SK-N-SH (cell line): Measurements from ENCODE around the gene MRPS30. TPM values are rescaled to one million over a fixed set of nuclear protein-coding genes. Genes with fewer than 3 reads are reported as not detected.
"Not testable (repeated sequence)": the region's sequence is repeated elsewhere in the genome, so short reads cannot be mapped to it uniquely, and the experiment has no call there.

Source experiments
- CTCF ChIA-PET: fragments of 300-600, 350-600 bp; formaldehyde crosslinking; extraction: SDS; loops from one replicate; lab custom pipeline; 2021; lab: Yijun Ruan, JAX
- POLR2A ChIA-PET: fragments of 350-600 bp; sonication (Branson Sonifier 250); formaldehyde crosslinking; extraction: SDS; loops from one replicate; lab custom pipeline; 2020; ENCODE audit warnings: antibody characterized with exemption, inconsistent platforms; lab: Yijun Ruan, JAX
- DNase-seq: peaks from one replicate; pipeline ENCODE4 v3.0.0; 2012
- H2AFZ ChIP-seq: fragments of 200-600 bp; sonication (generic); 2 replicates; pipeline ENCODE4 v1.8.1; 2016; ENCODE audit warnings: antibody characterized with exemption, mild to moderate bottlenecking, low read depth
- H3F3A ChIP-seq: fragments of 200-600 bp; sonication (generic); replicated peaks from 2 replicates; pipeline ENCODE3; 2016; ENCODE audit warnings: antibody characterized with exemption, mild to moderate bottlenecking; ENCODE audit not compliant: insufficient read depth
- H3K27ac ChIP-seq, 2 experiments: fragments of 200-500 bp in 1 of 2; fragments of 200-600 bp in 1 of 2; sonication (Bioruptor generic) in 1 of 2; sonication (generic), shearing (Covaris generic) in 1 of 2; 2 replicates each; pipeline versions ENCODE4 v1.5.1 to v1.6.1; 2014 to 2016; ENCODE audit warnings: low read depth in 2 of 2, inconsistent platforms in 1 of 2, low read length in 1 of 2, mild to moderate bottlenecking in 1 of 2, mixed read lengths in 1 of 2
- H3K27me3 ChIP-seq: fragments of 200-600 bp; sonication (generic), shearing (Covaris generic); 2 replicates; pipeline ENCODE4 v1.6.1; 2016; ENCODE audit warnings: mixed run types; ENCODE audit not compliant: insufficient read depth
- H3K36me3 ChIP-seq, 2 experiments: fragments of 200-500 bp in 1 of 2; fragments of 200-600 bp in 1 of 2; sonication (Bioruptor generic) in 1 of 2; sonication (generic) in 1 of 2; replicated peaks in 1 of 2; 2 replicates each; pipeline versions ENCODE3 to v1.5.1; 2014 to 2016; ENCODE audit warnings: low read length in 1 of 2, mild to moderate bottlenecking in 1 of 2; ENCODE audit not compliant: insufficient read depth in 2 of 2, control insufficient read depth in 1 of 2
- H3K4me1 ChIP-seq, 2 experiments: fragments of 200-500 bp in 1 of 2; fragments of 200-600 bp in 1 of 2; sonication (Bioruptor generic) in 1 of 2; sonication (generic), shearing (Covaris generic) in 1 of 2; 2 replicates each; pipeline versions ENCODE4 v1.5.1 to v1.6.1; 2014 to 2016; ENCODE audit warnings: low read depth in 1 of 2, low read length in 1 of 2, mixed run types in 1 of 2; ENCODE audit not compliant: insufficient read depth in 2 of 2, control insufficient read depth in 1 of 2
- H3K4me2 ChIP-seq: fragments of 200-600 bp; sonication (generic), shearing (Covaris generic); 2 replicates; pipeline ENCODE4 v1.6.1; 2017; ENCODE audit warnings: mixed run types
- H3K4me3 ChIP-seq, 2 experiments: fragments of 200-500 bp in 1 of 2; fragments of 200-600 bp in 1 of 2; sonication (Bioruptor generic) in 1 of 2; sonication (generic), shearing (Covaris generic) in 1 of 2; 2 replicates each; pipeline versions ENCODE4 v1.5.1 to v1.8.1; 2014 to 2016; ENCODE audit warnings: low read depth in 2 of 2, inconsistent platforms in 1 of 2, low read length in 1 of 2, mild to moderate bottlenecking in 1 of 2, mixed read lengths in 1 of 2, moderate library complexity in 1 of 2
- H3K79me2 ChIP-seq: fragments of 200-600 bp; sonication (generic); 2 replicates; pipeline ENCODE4 v1.8.1; 2017; ENCODE audit warnings: mild to moderate bottlenecking; ENCODE audit not compliant: insufficient read depth
- H3K9ac ChIP-seq: fragments of 200-600 bp; sonication (generic); 2 replicates; pipeline ENCODE4 v1.6.1; 2017; ENCODE audit warnings: mixed run types
- H3K9me2 ChIP-seq: fragments of 200-600 bp; sonication (generic); 2 replicates; pipeline ENCODE4 v1.6.1; 2017; ENCODE audit warnings: mixed run types
- H3K9me3 ChIP-seq: fragments of 200-600 bp; sonication (generic); 2 replicates; pipeline ENCODE4 v1.6.1; 2017; ENCODE audit warnings: mixed run types, mild to moderate bottlenecking, moderate library complexity
- H4K20me1 ChIP-seq: fragments of 200-600 bp; sonication (generic); 2 replicates; pipeline ENCODE4 v1.6.1; 2017; ENCODE audit warnings: mild to moderate bottlenecking, mixed run types; ENCODE audit not compliant: insufficient read depth
- CHD2 ChIP-seq: fragments of 150-350 bp; IDR thresholded peaks from 2 replicates; pipeline ENCODE4 v1.6.1; 2018; ENCODE audit warnings: low read length; ENCODE audit not compliant: partially characterized antibody
- EZH2phosphoT487 ChIP-seq: fragments of 200-600 bp; sonication (generic); IDR thresholded peaks from 2 replicates; pipeline ENCODE4 v1.6.1; 2017; ENCODE audit warnings: low read depth, mixed run types, mild to moderate bottlenecking, antibody characterized with exemption, moderate library complexity, borderline replicate concordance
- FOSL2 ChIP-seq: IDR thresholded peaks from 2 replicates; pipeline ENCODE4 v1.4.0; 2012; ENCODE audit warnings: low read depth, mild to moderate bottlenecking, moderate library complexity, borderline replicate concordance
- FOXJ3 ChIP-seq: sonication (generic); formaldehyde crosslinking; IDR thresholded peaks from 2 replicates; pipeline ENCODE4 v1.5.1; 2020; ENCODE audit warnings: mild to moderate bottlenecking, missing genetic modification reagents
- FOXM1 ChIP-seq: IDR thresholded peaks from 2 replicates; pipeline ENCODE4 v1.4.0; 2012; ENCODE audit warnings: low read depth, mild to moderate bottlenecking
- GABPA ChIP-seq: IDR thresholded peaks from 2 replicates; pipeline ENCODE4 v1.4.0; 2012; ENCODE audit warnings: low read depth, mild to moderate bottlenecking
- IRF3 ChIP-seq: fragments of 150-350 bp; IDR thresholded peaks from 2 replicates; pipeline ENCODE4 v1.6.1; 2016; ENCODE audit warnings: mild to moderate bottlenecking, low read depth, low read length
- JUND ChIP-seq: IDR thresholded peaks from 2 replicates; pipeline ENCODE4 v1.4.0; 2012
- MAX ChIP-seq: IDR thresholded peaks from 2 replicates; pipeline ENCODE4 v1.4.0; 2012; ENCODE audit warnings: low read depth
- MEF2A ChIP-seq: IDR thresholded peaks from 2 replicates; pipeline ENCODE4 v1.4.0; 2012; ENCODE audit warnings: low read depth, borderline replicate concordance
- NFIC ChIP-seq: IDR thresholded peaks from 2 replicates; pipeline ENCODE4 v1.4.0; 2012; ENCODE audit warnings: borderline replicate concordance
- NRF1 ChIP-seq: IDR thresholded peaks from 2 replicates; pipeline ENCODE4 v1.6.1; 2012; ENCODE audit warnings: low read depth, mild to moderate bottlenecking, low read length
- POLR2AphosphoS5 ChIP-seq: IDR thresholded peaks from 2 replicates; pipeline ENCODE4 v1.6.1; 2012; ENCODE audit warnings: low read depth, low read length
- RAD21 ChIP-seq: IDR thresholded peaks from 2 replicates; pipeline ENCODE4 v1.6.1; 2012; ENCODE audit warnings: mild to moderate bottlenecking, low read length
- RCOR1 ChIP-seq: fragments of 150-350 bp; IDR thresholded peaks from 2 replicates; pipeline ENCODE4 v1.6.1; 2017; ENCODE audit warnings: antibody characterized with exemption, low read length
- RFX5 ChIP-seq: IDR thresholded peaks from 2 replicates; pipeline ENCODE4 v1.6.1; 2012; ENCODE audit warnings: mild to moderate bottlenecking, improper control_type of control experiment, low read length
- RXRA ChIP-seq: IDR thresholded peaks from 2 replicates; pipeline ENCODE4 v1.4.0; 2012; ENCODE audit warnings: low read depth, mild to moderate bottlenecking, borderline replicate concordance
- USF2 ChIP-seq: fragments of 150-350 bp; IDR thresholded peaks from 2 replicates; pipeline ENCODE4 v1.6.1; 2017; ENCODE audit warnings: antibody characterized with exemption, low read length, low read depth, borderline replicate concordance
- WGBS: methylation state at CpG from one replicate; pipeline ENCODE4 v1.1.6; 2017; ENCODE audit warnings: low lambda C conversion rate; 5-methylcytosine and 5-hydroxymethylcytosine counted together
- polyA plus RNA-seq, 3 experiments: library from polyadenylated mRNA; depleted of rRNA; stranded (reverse); fragments of >200 nt; gene quantifications; 2 replicates each; pipeline ENCODE4 v1.2.3, GENCODE V29; 2012

The MRPS30 gene
- polyA plus RNA-seq, 1 of the 3 experiments (the other 2 are of a cell fraction): 18.3 TPM

GRCh38 chr5:44814761-44815160, 6.0 kb downstream of the MRPS30 start:
- 79% methylated on average over 2 of the region's 2 CpGs for WGBS
- DNase-seq: no peak
- no peak overlapping the region for H2AFZ ChIP-seq
- H3K9ac ChIP-seq: no peak overlapping the region
- ChIA-PET CTCF (no interaction called here), POLR2A (no interaction called here)
- no peaks in the 10 kb centered on the region for H4K20me1 ChIP-seq
- no peaks in the 10 kb centered on the region for H3K9me2 ChIP-seq
- no peak overlapping the region for H3K4me2 ChIP-seq
- H3K27me3 ChIP-seq: no peaks in the 10 kb centered on the region
- H3K27ac ChIP-seq: no peak overlapping the region
- H3K9me3 ChIP-seq: no peaks in the 10 kb centered on the region
- H3K4me3 ChIP-seq: no peak overlapping the region
- TF ChIP-seq JUND: no peak
- TF ChIP-seq FOSL2: no peak
- TF ChIP-seq GABPA: no peak
- H3K79me2 ChIP-seq: peaks cover 35% of the 10 kb centered on the region
- H3F3A ChIP-seq: peaks cover 3% of the 10 kb centered on the region
- H3K4me1 ChIP-seq: peaks cover 0 to 10% of the 10 kb centered on the region in 2 experiments; a peak in 3 of 4 replicates
- peaks cover 58 to 76% of the 10 kb centered on the region in 2 experiments for H3K36me3 ChIP-seq

- Histone ChIP-seq H3K4me1 (no peaks in the 10 kb centered on the region), H3K9me3 (no peaks in the 10 kb centered on the region)
- POLR2A ChIA-PET: no interaction called here
- no peak for TF ChIP-seq NRF1
- TF ChIP-seq FOXJ3 (CRISPR knock-in tag): no peak
- TF ChIP-seq RFX5: no peak
- TF ChIP-seq IRF3: no peak
- TF ChIP-seq FOSL2: no peak
- no peak for TF ChIP-seq RCOR1
- TF ChIP-seq EZH2phosphoT487: no peak
- no peak for TF ChIP-seq NFIC
- no peak for TF ChIP-seq MEF2A
- no peak for TF ChIP-seq MAX
- TF ChIP-seq RXRA: no peak
- TF ChIP-seq RAD21: no peak
- TF ChIP-seq POLR2AphosphoS5: no peak
- no peak for TF ChIP-seq JUND
- no peak for TF ChIP-seq USF2
- no peak for TF ChIP-seq CHD2
- TF ChIP-seq GABPA: no peak
- no peak for TF ChIP-seq FOXM1
- TF ChIP-seq, all 33 proteins: peak for 0
- H3F3A ChIP-seq: no peaks in the 10 kb centered on the region
- no peak overlapping the region for H3K4me3 ChIP-seq
- no peaks in the 10 kb centered on the region for H3K27me3 ChIP-seq
- 92% methylated on average over 1 of the region's 1 CpG for WGBS
- H3K9ac ChIP-seq: no peak overlapping the region
- DNase-seq: no peak
- no peaks in the 10 kb centered on the region for H3K79me2 ChIP-seq
- no peaks in the 10 kb centered on the region for H3K9me2 ChIP-seq
- no peak overlapping the region for H3K27ac ChIP-seq
- no peaks in the 10 kb centered on the region for H4K20me1 ChIP-seq
- H3K36me3 ChIP-seq: peaks cover 40 to 47% of the 10 kb centered on the region in 2 experiments
- CTCF ChIA-PET: no interaction called here
- H2AFZ ChIP-seq: no peak overlapping the region
- no peak overlapping the region for H3K4me2 ChIP-seq
Observed at GRCh38 chr5:44821164-44821563, 12.4 kb downstream of the MRPS30 start.

GRCh38 chr5:44824662-44825061, 15.9 kb downstream of the MRPS30 start:
- H2AFZ ChIP-seq, H3F3A ChIP-seq, H3K79me2 ChIP-seq, H4K20me1 ChIP-seq, DNase-seq, CTCF ChIA-PET, H3K9me3 ChIP-seq, H3K4me1 ChIP-seq, H3K9ac ChIP-seq, H3K27me3 ChIP-seq, H3K4me2 ChIP-seq, POLR2A ChIA-PET, H3K27ac ChIP-seq, H3K9me2 ChIP-seq, H3K4me3 ChIP-seq: not testable (repeated sequence)
- peaks cover 17 to 22% of the 10 kb centered on the region in 2 experiments for H3K36me3 ChIP-seq
- 100% methylated on average over 2 of the region's 3 CpGs for WGBS
